ENCODE measurements around the gene CD247. TPM values are rescaled to one million over a fixed set of nuclear protein-coding genes. Genes with fewer than 3 reads are reported as not detected.

Gene CD247
- total and polyA plus RNA-seq, 2 experiments from 2014 or later = not detected

DNA sequence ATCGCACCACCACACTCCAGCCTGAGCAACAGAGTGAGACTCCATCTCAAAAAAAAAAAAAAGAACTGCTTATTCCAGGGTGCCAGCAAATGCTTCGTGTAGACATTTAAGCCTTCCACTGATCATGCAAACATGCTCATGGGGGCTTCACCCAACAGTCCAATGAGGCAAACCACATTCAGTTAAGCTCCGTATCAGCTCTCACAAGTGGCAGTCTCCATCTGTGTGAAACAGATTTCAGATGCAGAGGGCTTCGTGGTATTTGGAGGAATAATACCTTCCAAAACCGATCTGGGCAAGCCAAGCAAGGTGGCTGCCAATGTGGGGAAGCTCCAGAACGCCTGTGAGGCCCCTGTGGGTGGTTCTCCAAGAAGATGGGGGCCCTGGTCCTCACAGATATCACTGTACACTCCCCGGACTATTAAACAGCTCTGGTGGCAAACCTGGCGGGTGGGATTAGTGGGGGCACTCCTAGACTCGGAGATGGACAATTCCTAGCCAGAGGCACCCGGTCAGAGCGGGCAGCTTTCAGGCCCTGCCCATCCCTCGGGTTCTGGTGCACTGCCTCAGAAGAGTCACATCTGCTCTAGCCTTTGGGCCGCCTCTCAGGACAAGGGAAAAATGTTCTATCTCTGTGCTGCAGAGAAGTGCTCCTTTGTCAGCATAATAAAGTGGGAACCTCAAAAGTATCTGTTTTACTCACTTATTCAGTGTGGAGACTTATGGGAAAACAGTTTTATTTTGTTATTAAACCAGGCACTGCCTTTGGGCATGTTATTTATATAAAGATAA, 25.1 kb upstream of the CD247 start:
- H4K20me1 ChIP-seq (ENCODE audit: insufficient read depth, poor library complexity, severe bottlenecking) = no peaks in the 10 kb centered on the region
- H3K27me3 ChIP-seq = no peaks in the 10 kb centered on the region
- no peak overlapping the region for H2AFZ ChIP-seq
- H3K4me2 ChIP-seq = no peak overlapping the region
- H3K4me1 ChIP-seq (ENCODE audit: insufficient read depth) = peaks cover 2% of the 10 kb centered on the region
- H3K79me2 ChIP-seq = peaks cover 4% of the 10 kb centered on the region
- no peaks in the 10 kb centered on the region for H3K36me3 ChIP-seq (replicated peaks; ENCODE audit: insufficient read depth, low read depth)
- H3K4me3 ChIP-seq = no peak overlapping the region
- TF ChIP-seq EZH2phosphoT487 (IDR thresholded peaks at IDR 0.05; ENCODE audit: low read depth, severe bottlenecking, unreplicated experiment) (no peak), EZH2 (IDR thresholded peaks at IDR 0.05; ENCODE audit: borderline replicate concordance) (no peak)
- TF ChIP-seq, protein P1, sequence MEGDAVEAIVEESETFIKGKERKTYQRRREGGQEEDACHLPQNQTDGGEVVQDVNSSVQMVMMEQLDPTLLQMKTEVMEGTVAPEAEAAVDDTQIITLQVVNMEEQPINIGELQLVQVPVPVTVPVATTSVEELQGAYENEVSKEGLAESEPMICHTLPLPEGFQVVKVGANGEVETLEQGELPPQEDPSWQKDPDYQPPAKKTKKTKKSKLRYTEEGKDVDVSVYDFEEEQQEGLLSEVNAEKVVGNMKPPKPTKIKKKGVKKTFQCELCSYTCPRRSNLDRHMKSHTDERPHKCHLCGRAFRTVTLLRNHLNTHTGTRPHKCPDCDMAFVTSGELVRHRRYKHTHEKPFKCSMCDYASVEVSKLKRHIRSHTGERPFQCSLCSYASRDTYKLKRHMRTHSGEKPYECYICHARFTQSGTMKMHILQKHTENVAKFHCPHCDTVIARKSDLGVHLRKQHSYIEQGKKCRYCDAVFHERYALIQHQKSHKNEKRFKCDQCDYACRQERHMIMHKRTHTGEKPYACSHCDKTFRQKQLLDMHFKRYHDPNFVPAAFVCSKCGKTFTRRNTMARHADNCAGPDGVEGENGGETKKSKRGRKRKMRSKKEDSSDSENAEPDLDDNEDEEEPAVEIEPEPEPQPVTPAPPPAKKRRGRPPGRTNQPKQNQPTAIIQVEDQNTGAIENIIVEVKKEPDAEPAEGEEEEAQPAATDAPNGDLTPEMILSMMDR (IDR thresholded peaks at IDR 0.05; ENCODE audit: poor library complexity) = no peak
- H3K9me3 ChIP-seq (ENCODE audit: low read depth) = no peaks in the 10 kb centered on the region
- no peaks in the 10 kb centered on the region for H3K9me2 ChIP-seq (replicated peaks; ENCODE audit: insufficient read depth)
- WGBS (ENCODE audit: low lambda C conversion rate, missing lambda C conversion rate) = 89% methylated on average over 13 of the region's 13 CpGs
- H3K27ac ChIP-seq = no peak overlapping the region
- no peak for DNase-seq (ENCODE audit: low spot score)

DNA sequence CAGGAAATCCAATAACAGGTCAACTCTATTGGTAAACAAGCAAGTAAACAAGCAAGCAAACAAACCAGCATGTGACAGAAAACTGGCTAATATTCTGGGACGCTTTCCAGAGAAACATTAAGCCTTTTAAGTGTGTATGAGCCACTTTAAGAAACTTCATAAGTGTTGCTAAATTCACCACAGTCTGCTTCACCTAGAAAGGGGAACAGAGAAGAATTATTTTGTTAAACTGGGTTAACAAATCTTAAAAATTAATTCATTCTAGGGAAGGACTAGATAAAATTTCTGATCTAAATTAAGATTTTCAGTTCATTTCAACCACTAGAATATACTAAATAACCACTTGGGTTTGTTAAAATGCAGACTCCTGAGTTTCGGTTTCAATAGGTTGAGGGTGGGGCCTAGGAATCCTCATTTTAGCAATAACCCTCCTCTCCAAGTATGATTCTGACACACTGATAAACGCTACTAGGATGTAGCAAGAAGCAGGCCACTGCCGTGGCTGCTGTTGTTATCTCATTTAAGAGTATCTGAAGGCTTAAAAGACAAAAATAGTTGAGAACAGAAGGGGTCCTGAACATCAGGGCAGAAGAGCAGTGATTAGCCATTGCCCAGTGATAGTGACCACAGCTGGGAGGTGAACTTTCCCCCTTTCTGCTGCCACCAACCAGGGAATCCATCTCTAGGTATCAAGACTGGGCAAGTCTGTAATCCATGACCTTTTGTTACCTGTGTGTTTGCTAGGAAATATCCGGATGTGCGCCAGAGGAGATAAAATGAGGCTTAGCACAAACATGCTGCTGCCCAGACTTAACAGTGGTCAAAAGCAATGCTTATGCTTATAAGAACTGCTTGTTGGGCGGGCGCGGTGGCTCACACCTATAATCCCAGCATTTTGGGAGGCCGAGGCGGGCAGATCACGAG, 24.0 kb upstream of the CD247 start:
- no peak overlapping the region for H3K27ac ChIP-seq
- H3K4me2 ChIP-seq = no peak overlapping the region
- H3K36me3 ChIP-seq (replicated peaks; ENCODE audit: insufficient read depth, low read depth) = no peaks in the 10 kb centered on the region

DNA sequence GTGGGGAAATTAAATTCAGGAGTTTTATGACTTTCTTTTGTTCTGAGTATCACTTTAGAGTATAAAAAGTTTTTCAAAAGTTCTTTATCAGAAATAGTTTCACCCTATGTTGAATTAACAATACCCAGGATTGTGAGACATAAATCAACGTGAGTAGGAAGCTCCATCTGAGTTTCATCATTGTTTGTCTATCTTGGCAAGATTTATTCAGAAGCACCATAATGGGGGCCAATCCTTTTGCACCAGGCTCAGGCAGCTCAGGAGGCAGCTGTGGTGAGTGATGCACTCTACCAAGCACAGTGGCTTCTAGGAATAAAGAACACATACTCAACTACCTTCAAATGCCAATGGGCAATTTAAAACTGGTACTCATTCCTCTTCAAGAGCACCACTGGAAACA, 23.3 kb upstream of the CD247 start:
- no peaks in the 10 kb centered on the region for H3K36me3 ChIP-seq (replicated peaks; ENCODE audit: insufficient read depth, low read depth)
- no peaks in the 10 kb centered on the region for H3K9me3 ChIP-seq (ENCODE audit: low read depth)
- peaks cover 2% of the 10 kb centered on the region for H3K4me1 ChIP-seq (ENCODE audit: insufficient read depth)
- no peak overlapping the region for H3K4me3 ChIP-seq
- no peaks in the 10 kb centered on the region for H3K79me2 ChIP-seq
- 0% methylated on average over 1 of the region's 1 CpG for WGBS (ENCODE audit: low lambda C conversion rate, missing lambda C conversion rate)
- no peaks in the 10 kb centered on the region for H3K27me3 ChIP-seq
- H3K4me2 ChIP-seq = no peak overlapping the region
- no peak for DNase-seq (ENCODE audit: low spot score)
- no peak overlapping the region for H2AFZ ChIP-seq
- TF ChIP-seq, protein P1 (IDR thresholded peaks at IDR 0.05; ENCODE audit: poor library complexity) = no peak
- TF ChIP-seq EZH2 (IDR thresholded peaks at IDR 0.05; ENCODE audit: borderline replicate concordance) (no peak), EZH2phosphoT487 (IDR thresholded peaks at IDR 0.05; ENCODE audit: low read depth, severe bottlenecking, unreplicated experiment) (no peak)
- no peaks in the 10 kb centered on the region for H4K20me1 ChIP-seq (ENCODE audit: insufficient read depth, poor library complexity, severe bottlenecking)
- H3K9me2 ChIP-seq (replicated peaks; ENCODE audit: insufficient read depth) = no peaks in the 10 kb centered on the region
- no peak overlapping the region for H3K27ac ChIP-seq

More for the DNA sequence above, 24.0 kb upstream of the CD247 start:
- H3K4me3 ChIP-seq = no peak overlapping the region
- H4K20me1 ChIP-seq (ENCODE audit: insufficient read depth, poor library complexity, severe bottlenecking) = no peaks in the 10 kb centered on the region
- H3K27me3 ChIP-seq = no peaks in the 10 kb centered on the region
- peaks cover 2% of the 10 kb centered on the region for H3K4me1 ChIP-seq (ENCODE audit: insufficient read depth)
- no peaks in the 10 kb centered on the region for H3K9me2 ChIP-seq (replicated peaks; ENCODE audit: insufficient read depth)
- no peaks in the 10 kb centered on the region for H3K9me3 ChIP-seq (ENCODE audit: low read depth)
- no peak overlapping the region for H2AFZ ChIP-seq
- H3K79me2 ChIP-seq = no peaks in the 10 kb centered on the region
- DNase-seq (ENCODE audit: low spot score) = no peak
- WGBS (ENCODE audit: low lambda C conversion rate, missing lambda C conversion rate) = 78% methylated on average over 12 of the region's 12 CpGs
- TF ChIP-seq EZH2phosphoT487 (IDR thresholded peaks at IDR 0.05; ENCODE audit: low read depth, severe bottlenecking, unreplicated experiment) (no peak), EZH2 (IDR thresholded peaks at IDR 0.05; ENCODE audit: borderline replicate concordance) (no peak)

DNA sequence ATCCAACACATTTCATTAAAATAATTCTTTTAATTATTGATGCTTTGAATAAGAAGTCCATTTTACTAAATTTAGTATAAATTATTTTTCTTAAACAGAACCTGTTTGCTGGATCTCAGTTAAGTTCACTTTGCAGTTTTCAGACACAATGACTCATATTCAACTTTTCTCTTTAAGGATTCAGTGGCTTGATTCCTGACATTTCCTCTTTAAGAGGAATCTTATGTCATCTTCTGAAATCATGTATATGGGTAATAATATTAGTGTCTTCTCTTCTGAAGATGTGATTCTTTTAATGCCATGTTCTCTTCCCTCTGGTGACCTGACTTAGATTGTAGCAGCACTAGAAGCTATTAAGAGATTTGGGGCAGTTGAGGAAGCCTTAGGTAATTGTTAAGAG, 22.7 kb upstream of the CD247 start:
- Histone ChIP-seq H4K20me1 (ENCODE audit: insufficient read depth, poor library complexity, severe bottlenecking) (no peaks in the 10 kb centered on the region), H3K4me1 (ENCODE audit: insufficient read depth) (peaks cover 2% of the 10 kb centered on the region), H3K9me2 (replicated peaks; ENCODE audit: insufficient read depth) (no peaks in the 10 kb centered on the region), H3K4me3 (no peak overlapping the region), H3K79me2 (no peaks in the 10 kb centered on the region), H3K4me2 (no peak overlapping the region), H3K27me3 (no peaks in the 10 kb centered on the region), H3K36me3 (replicated peaks; ENCODE audit: insufficient read depth, low read depth) (no peaks in the 10 kb centered on the region), H3K27ac (no peak overlapping the region), H3K9me3 (ENCODE audit: low read depth) (no peaks in the 10 kb centered on the region), H2AFZ (no peak overlapping the region)
- TF ChIP-seq, protein P1 (IDR thresholded peaks at IDR 0.05; ENCODE audit: poor library complexity) = no peak
- TF ChIP-seq EZH2phosphoT487 (IDR thresholded peaks at IDR 0.05; ENCODE audit: low read depth, severe bottlenecking, unreplicated experiment) (no peak), EZH2 (IDR thresholded peaks at IDR 0.05; ENCODE audit: borderline replicate concordance) (no peak)
- no peak for DNase-seq (ENCODE audit: low spot score)
